NCI-H345 treated with DMSO at 0.1 percent for 48 hours (cell line): ENCODE data around the gene COLGALT1.

Experiments used
- DNase-seq: peaks from one replicate; lab custom pipeline; 2025; ENCODE audit not compliant: unreplicated experiment; lab: John Stamatoyannopoulos, UW

COLGALT1 gene

DNA sequence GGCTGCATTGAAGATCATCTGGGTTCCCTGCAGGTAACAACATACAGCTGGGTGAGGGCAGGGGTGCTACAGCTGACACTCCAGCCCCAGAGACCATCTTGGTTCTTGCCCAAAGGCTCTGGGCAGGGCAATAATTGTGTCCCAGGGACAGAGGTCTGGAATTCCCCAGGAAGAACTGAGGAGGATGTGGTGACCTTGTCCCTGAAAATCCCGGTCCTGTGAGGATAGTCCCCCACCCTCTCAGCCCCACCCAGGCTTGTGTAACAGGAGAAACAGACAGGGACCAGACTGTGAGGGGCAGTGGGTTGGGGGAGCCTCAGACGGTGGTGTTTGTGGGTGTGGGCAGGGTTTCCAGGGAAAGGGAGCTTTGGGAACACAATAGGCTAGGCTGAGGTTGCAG, 63.5 kb downstream of the COLGALT1 start:
- DNase-seq = no peak

GRCh38 chr19:17620696-17621095, 65.2 kb downstream of the COLGALT1 start:
- no peak for DNase-seq

- no peak for DNase-seq
Observed at GRCh38 chr19:17623224-17623935, 67.9 kb downstream of the COLGALT1 start.

GRCh38 chr19:17624314-17624991, 69.0 kb downstream of the COLGALT1 start:
- DNase-seq = no peak

DNA sequence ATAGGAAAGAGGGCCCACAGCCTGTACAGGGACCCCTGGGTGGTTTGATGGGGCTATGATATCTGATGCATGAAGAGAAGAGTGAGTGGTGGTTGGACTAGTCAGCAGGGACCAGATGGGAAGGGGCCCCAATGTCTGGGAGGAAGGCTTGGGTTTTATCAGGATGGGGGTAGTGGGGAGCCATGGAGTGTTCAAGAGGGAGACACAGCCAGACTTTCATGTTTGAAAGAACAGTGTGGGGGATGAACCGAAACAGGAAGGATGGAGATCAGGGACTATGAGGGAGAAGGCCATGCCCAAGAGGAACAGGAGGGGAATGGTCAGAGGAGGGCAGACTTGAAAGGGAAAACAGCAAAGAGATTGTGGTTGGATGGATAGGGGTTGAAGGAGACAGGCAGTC, 69.6 kb downstream of the COLGALT1 start:
- no peak for DNase-seq

DNA sequence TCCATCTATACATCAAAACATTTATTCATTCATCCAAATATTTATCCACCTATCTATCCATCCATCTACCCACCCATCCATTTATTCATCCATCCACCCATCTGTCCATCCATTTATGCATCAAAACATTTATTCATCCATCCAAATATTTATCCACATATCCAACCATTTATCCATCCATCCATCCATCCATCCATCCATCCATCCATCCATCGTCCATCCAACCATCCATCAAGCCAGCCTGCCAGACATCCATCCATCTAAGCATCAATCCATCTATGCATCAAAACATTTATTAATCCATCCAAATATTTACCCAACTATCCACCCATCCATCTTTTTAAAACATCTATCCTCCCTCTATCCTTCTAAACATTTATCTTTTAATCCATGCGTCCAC, 70.5 kb downstream of the COLGALT1 start:
- no peak for DNase-seq

DNA sequence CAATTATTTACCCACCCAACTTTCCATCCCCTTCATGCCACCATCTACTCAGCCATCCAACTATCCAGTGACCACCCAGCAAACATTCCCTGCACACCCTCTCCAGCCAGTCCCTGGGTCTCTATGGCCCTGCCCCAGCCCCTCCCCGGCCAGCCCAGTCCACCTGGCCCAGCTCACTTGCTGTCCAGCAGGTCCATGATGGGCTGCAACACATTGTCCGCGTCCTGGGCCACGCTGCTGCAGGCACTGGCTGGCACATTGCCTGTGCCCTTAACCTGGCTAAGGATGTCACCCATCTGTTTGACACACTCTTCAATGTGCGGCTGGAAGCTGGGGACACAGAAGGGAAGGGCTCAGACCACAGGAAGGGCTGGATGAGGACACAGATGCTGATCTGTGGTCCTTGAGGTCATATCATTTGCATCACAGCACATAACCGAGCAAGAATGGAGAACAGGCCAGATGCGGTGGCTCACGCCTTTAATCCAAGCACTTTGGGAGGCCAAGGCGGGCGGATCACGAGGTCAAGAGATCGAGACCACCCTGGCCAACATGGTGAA, 71.1 kb downstream of the COLGALT1 start:
- no peak for DNase-seq

- no peak for DNase-seq
Observed at GRCh38 chr19:17627161-17627560, 71.7 kb downstream of the COLGALT1 start.

GRCh38 chr19:17627921-17628320, 72.5 kb downstream of the COLGALT1 start:
- no peak for DNase-seq

GRCh38 chr19:17629760-17630159, 74.3 kb downstream of the COLGALT1 start:
- DNase-seq = no peak

DNA sequence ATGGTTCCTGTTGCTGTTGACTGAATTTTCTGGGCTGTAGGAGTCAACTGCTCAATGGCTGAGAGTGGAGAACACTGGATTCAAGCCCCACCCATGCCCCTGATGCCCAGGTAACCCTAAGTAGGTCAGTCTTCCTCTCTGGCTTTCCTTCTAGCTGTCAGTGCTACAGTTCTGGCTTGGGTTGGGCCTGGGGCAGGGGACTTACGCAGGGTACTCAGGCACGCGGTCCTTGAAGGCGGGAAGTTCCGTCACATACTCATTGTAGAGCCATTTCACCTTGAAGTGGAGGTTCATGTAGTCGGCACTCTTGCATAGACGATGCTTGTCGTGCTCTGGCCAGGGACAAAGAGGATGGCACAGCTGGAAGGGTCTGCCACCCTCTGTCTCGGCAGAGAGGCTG, 77.1 kb downstream of the COLGALT1 start:
- no peak for DNase-seq
